ENCODE results near the gene GSE1.

Gene GSE1

GRCh38 chr16:85605912-85606841 is 6.9 kb upstream of the GSE1 start:
- in situ Hi-C loops (cut with HindIII; ENCODE audit: low sequenced_read_pairs): no loop called here
- TF ChIP-seq CTCF (IDR thresholded peaks at IDR 0.05; ENCODE audit: low read depth, low read length): no peak
- DNase-seq (ENCODE audit: low read depth, low spot score): no peak
- H3K4me3 ChIP-seq (ENCODE audit: low read depth, low read length): no peak overlapping the region

GRCh38 chr16:85606904-85607303 is 6.2 kb upstream of the GSE1 start:
- no peak for TF ChIP-seq CTCF (IDR thresholded peaks at IDR 0.05; ENCODE audit: low read depth, low read length)
- H3K4me3 ChIP-seq (ENCODE audit: low read depth, low read length): no peak overlapping the region
- in situ Hi-C loops (cut with HindIII; ENCODE audit: low sequenced_read_pairs): no loop called here
- no peak for DNase-seq (ENCODE audit: low read depth, low spot score)

GRCh38 chr16:85607321-85607765 is 5.8 kb upstream of the GSE1 start:
- no peak for DNase-seq (ENCODE audit: low read depth, low spot score)
- in situ Hi-C loops (cut with HindIII; ENCODE audit: low sequenced_read_pairs): no loop called here

GRCh38 chr16:85607796-85608514 is 5.2 kb upstream of the GSE1 start:
- in situ Hi-C loops (cut with HindIII; ENCODE audit: low sequenced_read_pairs): no loop called here
- no peak for TF ChIP-seq CTCF (IDR thresholded peaks at IDR 0.05; ENCODE audit: low read depth, low read length)
- DNase-seq (ENCODE audit: low read depth, low spot score): no peak
- H3K4me3 ChIP-seq (ENCODE audit: low read depth, low read length): no peak overlapping the region

More at GRCh38 chr16:85607321-85607765, 5.8 kb upstream of the GSE1 start:
- TF ChIP-seq CTCF (IDR thresholded peaks at IDR 0.05; ENCODE audit: low read depth, low read length): peak; percentile 8
- no peak overlapping the region for H3K4me3 ChIP-seq (ENCODE audit: low read depth, low read length)

- no peak for DNase-seq (ENCODE audit: low read depth, low spot score)
Measured at GRCh38 chr16:85608515-85608885, 4.6 kb upstream of the GSE1 start.

More at GRCh38 chr16:85608515-85608885, 4.6 kb upstream of the GSE1 start:
- in situ Hi-C loops (cut with HindIII; ENCODE audit: low sequenced_read_pairs): no loop called here
- no peak overlapping the region for H3K4me3 ChIP-seq (ENCODE audit: low read depth, low read length)
- no peak for TF ChIP-seq CTCF (IDR thresholded peaks at IDR 0.05; ENCODE audit: low read depth, low read length)

All from astrocyte of the spinal cord (primary cell).